ENCODE data around the gene HAUS8.
"Not testable (repeated sequence)": the region's sequence is repeated elsewhere in the genome, so short reads cannot be mapped to it uniquely, and the experiment has no call there.

The HAUS8 gene

DNA sequence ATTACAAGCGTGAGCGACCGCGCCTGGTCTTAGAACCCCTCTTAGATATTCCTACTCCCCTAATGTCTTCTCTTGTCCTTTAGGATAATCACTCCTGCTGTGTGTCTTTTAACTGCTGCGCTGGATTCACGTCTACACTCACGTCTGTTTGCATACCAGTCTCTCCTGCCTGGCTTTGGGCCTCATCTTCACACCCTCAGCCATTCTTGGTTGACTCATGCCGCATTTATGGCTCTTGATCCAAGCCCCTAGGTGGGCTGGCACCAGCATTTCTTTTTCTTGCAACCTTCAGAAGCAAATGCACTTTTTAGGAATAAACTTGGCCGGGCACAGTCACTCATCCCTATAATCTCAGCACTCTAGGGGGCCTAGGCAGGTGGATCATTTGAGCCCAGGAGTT, 23.1 kb upstream of the HAUS8 start:
- Mint-ChIP-seq H3K27ac (no peak overlapping the region), H3K36me3 (ENCODE audit: low read depth) (peaks cover 40% of the 10 kb centered on the region), H3K4me1 (peaks cover 5% of the 10 kb centered on the region), H3K27me3 (ENCODE audit: low read depth) (no peaks in the 10 kb centered on the region), H3K4me3 (no peak overlapping the region), H3K9me3 (peaks cover 4% of the 10 kb centered on the region)
- TF ChIP-seq CTCF (IDR thresholded peaks at IDR 0.05; ENCODE audit: unreplicated experiment in 3 of 3), result no peak

DNA sequence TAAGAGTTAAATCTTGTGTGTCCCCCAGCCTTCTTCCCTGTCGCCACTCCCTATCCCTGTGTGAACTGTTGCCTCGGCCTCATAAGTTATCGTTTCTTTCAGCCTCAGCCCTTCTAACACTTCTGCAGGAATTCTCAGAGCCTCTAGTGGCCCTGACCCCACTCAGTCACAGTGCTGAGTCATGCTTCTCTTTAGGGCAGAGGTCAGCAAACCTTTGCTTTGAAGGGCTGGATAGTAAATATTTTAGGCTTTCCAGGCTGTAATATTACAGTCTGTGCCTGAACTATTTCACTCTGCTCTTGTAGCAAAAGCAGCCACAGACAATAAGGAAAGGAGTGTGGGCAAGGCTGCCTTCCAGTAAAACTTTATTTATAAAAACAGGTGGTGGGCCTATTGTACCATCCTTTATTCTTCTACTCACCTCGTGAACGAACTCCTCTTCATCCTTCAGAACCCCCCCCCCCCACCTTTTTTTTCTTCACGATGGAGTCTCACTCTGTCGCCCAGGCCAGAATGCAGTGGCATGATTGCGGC, 22.4 kb upstream of the HAUS8 start:
- H3K4me1 Mint-ChIP-seq, result peaks cover 5% of the 10 kb centered on the region
- H3K27me3 Mint-ChIP-seq (ENCODE audit: low read depth), result no peaks in the 10 kb centered on the region
- peaks cover 33% of the 10 kb centered on the region for H3K36me3 Mint-ChIP-seq (ENCODE audit: low read depth)
- no peak for TF ChIP-seq CTCF (IDR thresholded peaks at IDR 0.05; ENCODE audit: unreplicated experiment in 3 of 3)
- peaks cover 4% of the 10 kb centered on the region for H3K9me3 Mint-ChIP-seq
- H3K4me3 Mint-ChIP-seq, result no peak overlapping the region
- H3K27ac Mint-ChIP-seq, result peak overlapping the region in 2 of 3 experiments; percentile 48 to 84

GRCh38 chr19:17095141-17095919, 20.1 kb upstream of the HAUS8 start:
- Mint-ChIP-seq H3K27ac (no peak overlapping the region), H3K4me3 (no peak overlapping the region), H3K9me3 (peaks cover 4% of the 10 kb centered on the region), H3K36me3 (ENCODE audit: low read depth) (peaks cover 14% of the 10 kb centered on the region), H3K4me1 (peaks cover 5% of the 10 kb centered on the region), H3K27me3 (ENCODE audit: low read depth) (no peaks in the 10 kb centered on the region)
- TF ChIP-seq CTCF (IDR thresholded peaks at IDR 0.05; ENCODE audit: unreplicated experiment in 3 of 3), result no peak

DNA sequence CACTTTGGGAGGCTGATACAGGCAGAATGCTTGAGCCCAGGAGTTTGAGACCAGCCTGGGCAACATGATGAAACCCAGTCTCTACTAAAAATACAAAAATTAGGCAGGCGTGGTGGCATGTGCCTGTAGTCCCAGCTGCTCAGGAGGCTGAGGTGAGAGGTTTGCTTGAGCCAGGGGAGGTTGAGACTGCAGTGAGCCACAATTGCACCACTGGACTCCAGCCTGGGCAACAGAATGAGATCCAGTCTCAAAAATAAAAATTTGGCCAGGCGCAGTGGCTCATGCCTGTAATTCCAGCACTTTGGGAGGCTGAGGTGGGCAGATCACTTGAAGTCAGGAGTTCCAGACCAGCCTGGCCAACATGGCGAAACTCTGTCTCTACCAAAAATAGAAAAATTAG, 19.4 kb upstream of the HAUS8 start:
- H3K27me3 Mint-ChIP-seq (ENCODE audit: low read depth), result not testable (repeated sequence)

DNA sequence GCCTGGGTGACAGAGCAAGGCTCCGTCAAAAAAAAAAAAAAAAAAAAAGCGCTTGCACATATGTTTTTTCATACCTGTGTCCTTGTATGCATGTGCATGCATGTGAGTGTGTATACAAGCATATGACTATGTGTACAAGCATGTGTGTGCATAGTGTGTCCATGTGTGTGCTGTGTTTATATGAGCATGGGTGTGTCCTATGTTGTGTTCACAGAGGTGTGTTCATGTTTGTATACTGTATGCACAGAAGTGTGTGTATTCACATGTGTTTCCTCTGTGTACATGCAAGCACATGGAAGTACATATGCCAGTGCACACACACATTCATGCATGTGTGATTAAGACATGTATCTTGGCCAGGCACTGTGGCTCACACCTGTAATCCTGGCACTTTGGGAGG, 17.4 kb upstream of the HAUS8 start:
- no peaks in the 10 kb centered on the region for H3K27me3 Mint-ChIP-seq (ENCODE audit: low read depth)
- no peak overlapping the region for H3K4me3 Mint-ChIP-seq
- H3K4me1 Mint-ChIP-seq, result peaks cover 9% of the 10 kb centered on the region
- H3K9me3 Mint-ChIP-seq, result peaks cover 4% of the 10 kb centered on the region
- H3K36me3 Mint-ChIP-seq (ENCODE audit: low read depth), result peaks cover 14% of the 10 kb centered on the region
- no peak for TF ChIP-seq CTCF (IDR thresholded peaks at IDR 0.05; ENCODE audit: unreplicated experiment in 3 of 3)
- no peak overlapping the region for H3K27ac Mint-ChIP-seq

More for the DNA sequence above, 19.4 kb upstream of the HAUS8 start:
- not testable (repeated sequence) for H3K4me3 Mint-ChIP-seq, H3K4me1 Mint-ChIP-seq, H3K9me3 Mint-ChIP-seq, H3K27ac Mint-ChIP-seq
- H3K36me3 Mint-ChIP-seq (ENCODE audit: low read depth), result peaks cover 14% of the 10 kb centered on the region

DNA sequence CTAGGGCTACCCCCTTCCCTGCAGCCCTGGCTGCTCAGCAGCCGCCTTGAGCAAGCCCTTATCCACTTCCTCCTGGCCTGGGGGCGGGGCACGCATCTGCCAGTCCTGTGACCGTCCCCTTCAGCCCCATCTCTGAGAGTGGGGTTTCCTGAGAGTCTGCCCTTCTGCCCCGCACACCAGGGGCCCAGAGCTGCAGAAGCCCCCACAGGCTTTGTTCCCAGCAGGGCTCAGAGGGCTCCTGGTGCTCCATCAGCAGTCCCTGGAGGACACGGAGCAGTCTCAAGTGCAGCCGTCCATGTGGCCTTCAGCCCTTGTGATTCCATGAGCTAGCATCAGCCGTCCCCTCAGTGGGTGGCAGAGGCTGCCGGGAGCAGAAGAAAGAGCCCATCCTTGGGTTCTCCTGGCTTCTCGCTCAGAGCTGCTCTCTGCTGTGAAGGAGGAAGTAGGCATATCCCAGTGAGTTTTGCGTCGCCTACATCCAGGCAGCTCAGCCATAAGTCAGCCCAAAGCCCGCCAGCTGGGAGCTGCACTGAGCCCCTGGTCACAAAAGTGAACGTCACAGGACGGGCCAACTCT, 16.6 kb upstream of the HAUS8 start:
- no peak for TF ChIP-seq CTCF (IDR thresholded peaks at IDR 0.05; ENCODE audit: unreplicated experiment in 3 of 3)
- no peak overlapping the region for H3K27ac Mint-ChIP-seq
- H3K36me3 Mint-ChIP-seq (ENCODE audit: low read depth), result peaks cover 17% of the 10 kb centered on the region
- peaks cover 4% of the 10 kb centered on the region for H3K9me3 Mint-ChIP-seq
- peaks cover 9% of the 10 kb centered on the region for H3K4me1 Mint-ChIP-seq
- no peak overlapping the region for H3K4me3 Mint-ChIP-seq
- no peaks in the 10 kb centered on the region for H3K27me3 Mint-ChIP-seq (ENCODE audit: low read depth)

All from nephron (organoid).